H9 (cell line): ENCODE results near the gene MAML3. TPM values are rescaled to one million over a fixed set of nuclear protein-coding genes. Genes with fewer than 3 reads are reported as not detected.

Experiments
- DNase-seq: peaks from one replicate; pipeline ENCODE4 v3.0.0-alpha.2; 2017
- H2AFZ ChIP-seq: one replicate; pipeline ENCODE4 v1.6.1; 2013; ENCODE audit warnings: mild to moderate bottlenecking, low read length, control low read depth, moderate library complexity
- H2AK5ac ChIP-seq: 2 replicates; pipeline ENCODE4 v1.6.1; 2013; ENCODE audit warnings: low read length, control low read depth, mixed read lengths; ENCODE audit not compliant: insufficient read length
- H2BK120ac ChIP-seq: one replicate; pipeline ENCODE4 v1.6.1; 2013; ENCODE audit warnings: low read depth, mild to moderate bottlenecking, low read length, control low read depth, inconsistent platforms; ENCODE audit not compliant: poor library complexity, severe bottlenecking
- H2BK12ac ChIP-seq: 2 replicates; pipeline ENCODE4 v1.6.1; 2013; ENCODE audit warnings: low read length, control low read depth, mixed read lengths, low read depth; ENCODE audit not compliant: insufficient read length
- H2BK15ac ChIP-seq: 2 replicates; pipeline ENCODE4 v1.6.1; 2013; ENCODE audit warnings: low read depth, low read length, control low read depth
- H2BK20ac ChIP-seq: one replicate; pipeline ENCODE4 v1.6.1; 2013; ENCODE audit warnings: low read depth, mild to moderate bottlenecking, low read length, control low read depth, inconsistent platforms; ENCODE audit not compliant: poor library complexity, severe bottlenecking
- H2BK5ac ChIP-seq: 2 replicates; pipeline ENCODE4 v1.6.1; 2013; ENCODE audit warnings: low read length, control low read depth, mixed read lengths; ENCODE audit not compliant: insufficient read length
- H3K14ac ChIP-seq: 2 replicates; pipeline ENCODE4 v1.6.1; 2013; ENCODE audit warnings: low read length, control low read depth; ENCODE audit not compliant: insufficient read depth
- H3K18ac ChIP-seq: 2 replicates; pipeline ENCODE4 v1.6.1; 2013; ENCODE audit warnings: low read depth, mild to moderate bottlenecking, mixed read lengths, low read length, control low read depth; ENCODE audit not compliant: insufficient read length
- H3K23ac ChIP-seq: 2 replicates; pipeline ENCODE4 v1.6.1; 2013; ENCODE audit warnings: low read length, control low read depth, mixed read lengths, low read depth; ENCODE audit not compliant: insufficient read length
- H3K23me2 ChIP-seq: 2 replicates; pipeline ENCODE4 v1.6.1; 2013; ENCODE audit warnings: low read depth, mild to moderate bottlenecking, mixed read lengths, low read length, control low read depth; ENCODE audit not compliant: insufficient read length, poor library complexity, severe bottlenecking
- H3K27ac ChIP-seq: 2 replicates; pipeline ENCODE4 v1.5.1; 2013; ENCODE audit warnings: low read length, control low read depth, mixed read lengths, low read depth; ENCODE audit not compliant: insufficient read length
- H3K27me3 ChIP-seq: 2 replicates; pipeline ENCODE4 v1.6.1; 2013; ENCODE audit warnings: low read length, control low read depth, inconsistent platforms; ENCODE audit not compliant: insufficient read depth
- H3K4ac ChIP-seq: 2 replicates; pipeline ENCODE4 v1.6.1; 2013; ENCODE audit warnings: low read depth, mild to moderate bottlenecking, control low read depth, inconsistent platforms, low read length, moderate library complexity
- H3K4me1 ChIP-seq: 2 replicates; pipeline ENCODE4 v1.6.1; 2013; ENCODE audit warnings: low read length, control low read depth, inconsistent platforms; ENCODE audit not compliant: insufficient read depth
- H3K4me2 ChIP-seq: 2 replicates; pipeline ENCODE4 v1.6.1; 2013; ENCODE audit warnings: low read length, control low read depth, mixed read lengths; ENCODE audit not compliant: insufficient read length, insufficient read depth
- H3K56ac ChIP-seq: 2 replicates; pipeline ENCODE4 v1.6.1; 2013; ENCODE audit warnings: low read depth, mild to moderate bottlenecking, mixed read lengths, low read length, control low read depth; ENCODE audit not compliant: insufficient read length
- H3K79me1 ChIP-seq: 2 replicates; pipeline ENCODE4 v1.6.1; 2013; ENCODE audit warnings: low read depth, mild to moderate bottlenecking, moderate library complexity, low read length, control low read depth, inconsistent platforms; ENCODE audit not compliant: insufficient read depth, poor library complexity, severe bottlenecking
- H3K79me2 ChIP-seq: 2 replicates; pipeline ENCODE4 v1.6.1; 2013; ENCODE audit warnings: low read length, control low read depth, inconsistent platforms; ENCODE audit not compliant: insufficient read depth
- H3K9ac ChIP-seq: 2 replicates; pipeline ENCODE4 v1.6.1; 2013; ENCODE audit warnings: low read length, control low read depth, mixed read lengths; ENCODE audit not compliant: insufficient read length; ENCODE audit errors: extremely low read depth
- H3K9me3 ChIP-seq: one replicate; pipeline ENCODE4 v1.6.1; 2013; ENCODE audit warnings: low read depth, low read length, inconsistent platforms; ENCODE audit not compliant: control insufficient read depth
- H3T11ph ChIP-seq: one replicate; pipeline ENCODE4 v1.6.1; 2013; ENCODE audit warnings: mild to moderate bottlenecking, low read length, control low read depth, inconsistent platforms
- H4K20me1 ChIP-seq: one replicate; pipeline ENCODE4 v1.6.1; 2013; ENCODE audit not compliant: control insufficient read depth, insufficient read length, insufficient read depth
- H4K5ac ChIP-seq: 2 replicates; pipeline ENCODE4 v1.6.1; 2013; ENCODE audit warnings: low read depth, mild to moderate bottlenecking, mixed read lengths, low read length, control low read depth; ENCODE audit not compliant: insufficient read length
- H4K8ac ChIP-seq: replicated peaks from 2 replicates; pipeline ENCODE4 v1.6.1; 2013; ENCODE audit warnings: low read length, control low read depth, mixed read lengths, low read depth; ENCODE audit not compliant: insufficient read length
- H4K91ac ChIP-seq: 2 replicates; pipeline ENCODE4 v1.6.1; 2013; ENCODE audit warnings: low read depth, mild to moderate bottlenecking, moderate library complexity, mixed read lengths, low read length, control low read depth; ENCODE audit not compliant: insufficient read length
- H3K27ac Mint-ChIP-seq, 3 experiments: 2 replicates in 2 of 3; 3 replicates in 1 of 3; pipeline ENCODE4 v1.8.0; 2020 to 2021; ENCODE audit warnings: mixed read lengths in 3 of 3, mild to moderate bottlenecking in 1 of 3, moderate library complexity in 1 of 3
- H3K27me3 Mint-ChIP-seq: 2 replicates; pipeline ENCODE4 v1.8.0; 2021; ENCODE audit warnings: low read depth, mild to moderate bottlenecking, moderate library complexity, mixed read lengths
- H3K36me3 Mint-ChIP-seq, 3 experiments: 2 replicates in 2 of 3; 3 replicates in 1 of 3; pipeline ENCODE4 v1.8.0; 2020 to 2021; ENCODE audit warnings: low read depth in 3 of 3, mixed read lengths in 3 of 3; ENCODE audit not compliant: insufficient read depth in 1 of 3
- H3K4me1 Mint-ChIP-seq, 2 experiments: 2 replicates each; pipeline ENCODE4 v1.8.0; 2020; ENCODE audit warnings: mixed read lengths in 2 of 2
- H3K4me3 Mint-ChIP-seq, 2 experiments: 2 replicates in 1 of 2; 3 replicates in 1 of 2; pipeline ENCODE4 v1.8.0; 2020 to 2021; ENCODE audit warnings: mild to moderate bottlenecking in 2 of 2, mixed read lengths in 2 of 2, moderate library complexity in 1 of 2
- H3K9me3 Mint-ChIP-seq, 2 experiments: 2 replicates in 1 of 2; 3 replicates in 1 of 2; pipeline ENCODE4 v1.8.0; 2020; ENCODE audit warnings: mild to moderate bottlenecking in 2 of 2, mixed read lengths in 2 of 2, moderate library complexity in 1 of 2
- CTCF ChIP-seq: fragments of 200-600 bp; sonication (generic); conservative IDR thresholded peaks from 3 replicates; pipeline ENCODE4 v1.8.0; 2021; ENCODE audit warnings: antibody characterized with exemption, mild to moderate bottlenecking
- WGBS: extraction: QIAGEN DNeasy Blood & Tissue Kit; methylation state at CpG from one replicate; pipeline ENCODE4 v1.1.7; 2013; ENCODE audit warnings: missing lambda C conversion rate, low lambda C conversion rate, mixed read lengths; ENCODE audit not compliant: insufficient read length; ENCODE audit errors: extremely low coverage; 5-methylcytosine and 5-hydroxymethylcytosine counted together
- total RNA-seq: library from RNA; stranded (reverse); gene quantifications from 2 replicates; pipeline ENCODE4 v1.2.1, GENCODE V29; 2021

The MAML3 gene
- total RNA-seq, 1 experiment from 2014 or later = 3.9 TPM

- no peak for TF ChIP-seq CTCF
- no peak overlapping the region for H4K91ac ChIP-seq
- H3K4me2 ChIP-seq = peak overlapping the region; percentile 65
- no CpG with 5 or more reads among the region's 3 CpGs for WGBS
- peaks cover 47 to 49% of the 10 kb centered on the region in 2 experiments for H3K4me1 Mint-ChIP-seq
- no peak overlapping the region for H4K5ac ChIP-seq
- H4K8ac ChIP-seq = no peak overlapping the region
- no peak overlapping the region for H3K14ac ChIP-seq
- H2AK5ac ChIP-seq = peak overlapping the region; percentile 33
- H4K20me1 ChIP-seq = no peaks in the 10 kb centered on the region
- H3K4me1 ChIP-seq = peaks cover 7% of the 10 kb centered on the region
- H3K27ac ChIP-seq = no peak overlapping the region
- H2AFZ ChIP-seq = no peak overlapping the region
- H2BK12ac ChIP-seq = no peak overlapping the region
- H3K4me3 Mint-ChIP-seq = no peak overlapping the region
- H3K56ac ChIP-seq = no peak overlapping the region
- no peak overlapping the region for H3T11ph ChIP-seq
- no peak overlapping the region for H3K9ac ChIP-seq
- H3K27me3 Mint-ChIP-seq = no peaks in the 10 kb centered on the region; the same call in 1 of the 2 replicates
- peaks cover 7% of the 10 kb centered on the region for H3K23me2 ChIP-seq
- H2BK20ac ChIP-seq = no peak overlapping the region
- no peak overlapping the region for H2BK15ac ChIP-seq
- no peaks in the 10 kb centered on the region for H3K79me2 ChIP-seq
- no peak for DNase-seq
- peaks cover 6 to 9% of the 10 kb centered on the region in 2 experiments; a peak in 4 of 5 replicates for H3K9me3 Mint-ChIP-seq
- H3K27me3 ChIP-seq = no peaks in the 10 kb centered on the region; the same call in 1 of the 2 replicates
- no peak overlapping the region for H2BK5ac ChIP-seq
- no peak overlapping the region for H3K18ac ChIP-seq
- no peak overlapping the region for H2BK120ac ChIP-seq
- H3K27ac Mint-ChIP-seq = no peak overlapping the region; a peak in 1 of 7 replicates
- H3K4ac ChIP-seq = no peak overlapping the region; the same call in 1 of the 2 replicates
- H3K36me3 Mint-ChIP-seq = peaks cover 4 to 11% (median 8%) of the 10 kb centered on the region in 3 experiments; a peak in 6 of 7 replicates
- H3K23ac ChIP-seq = no peak overlapping the region
- H3K9me3 ChIP-seq = no peaks in the 10 kb centered on the region
- H3K79me1 ChIP-seq = no peaks in the 10 kb centered on the region
Measured at GRCh38 chr4:139816856-139817255, 337.1 kb downstream of the MAML3 start.
